Measurements from ENCODE around the gene BLVRB. TPM values are rescaled to one million over a fixed set of nuclear protein-coding genes. Genes with fewer than 3 reads are reported as not detected.
A peak's percentile ranks its signal among the peaks of the same experiment; 100 is the strongest.

Gene BLVRB
- total RNA-seq, 1 donor from 2014 or later: 295 TPM

- H3K36me3 ChIP-seq: peaks cover 32 to 53% of the 10 kb centered on the region in 2 donors
Measured at GRCh38 chr19:40444825-40445312, 20.7 kb downstream of the BLVRB start.

GRCh38 chr19:40444000-40444824 lies 21.3 kb downstream of the BLVRB start, which contains the start of gene SERTAD3:
TSS of gene SERTAD3 (minus strand) at chr19:40444335. CDS start at chr19:40442080, 2,255 bp downstream.
- Histone ChIP-seq H3K4me1 (peaks cover 3 to 13% of the 10 kb centered on the region in 2 donors), H3K4me3 (peak within 1 kb of the TSS; percentile 93 to 96), H3K27ac (peak within 1 kb of the TSS; percentile 96 to 97), H3K36me3 (peaks cover 28 to 51% of the 10 kb centered on the region in 2 donors), H3K9me3 (no peaks in the 10 kb centered on the region), H3K27me3 (no peaks in the 10 kb centered on the region)
- intact Hi-C loops (cut with DNase I): loop anchor here (1.0 to 5.0 kb wide), 8 partner anchors 10 to 246 kb away; partner anchors contain the start of genes BLVRB, C19orf47, LTBP4 and NUMBL
- peak; percentile 92 to 99 for DNase-seq (ENCODE audit: low spot score in 2 of 2)
- TF ChIP-seq CTCF (IDR thresholded peaks at IDR 0.05): no peak

More at GRCh38 chr19:40444825-40445312, 20.7 kb downstream of the BLVRB start:
- intact Hi-C loops (cut with DNase I): loop anchor here (1.0 to 5.0 kb wide), 6 partner anchors 20 to 157 kb away; partner anchors contain the start of genes BLVRB, C19orf47, LTBP4 and PLD3
- H3K27ac ChIP-seq: peak overlapping the region; percentile 96 to 97
- H3K4me3 ChIP-seq: peak overlapping the region; percentile 93 to 96
- TF ChIP-seq CTCF (IDR thresholded peaks at IDR 0.05): peak in 1 of 3 experiments; percentile 44
- peaks cover 3 to 13% of the 10 kb centered on the region in 2 donors for H3K4me1 ChIP-seq
- no peaks in the 10 kb centered on the region for H3K27me3 ChIP-seq
- DNase-seq (ENCODE audit: low spot score in 2 of 2): no peak
- H3K9me3 ChIP-seq: no peaks in the 10 kb centered on the region

- Histone ChIP-seq H3K4me1 (peaks cover 3 to 13% of the 10 kb centered on the region in 2 donors), H3K27ac (peak overlapping the region; percentile 96 to 97), H3K27me3 (no peaks in the 10 kb centered on the region), H3K9me3 (no peaks in the 10 kb centered on the region), H3K4me3 (peak overlapping the region; percentile 93 to 96), H3K36me3 (peaks cover 25 to 43% of the 10 kb centered on the region in 2 donors)
- no peak for TF ChIP-seq CTCF (IDR thresholded peaks at IDR 0.05)
- intact Hi-C loops (cut with DNase I): loop anchor here (1.0 to 5.0 kb wide), 3 partner anchors 9 to 247 kb away; partner anchors contain the start of genes LTBP4 and NUMBL
- peak; percentile 100 for DNase-seq (ENCODE audit: low spot score in 2 of 2)
Measured at GRCh38 chr19:40443131-40443999, 22.2 kb downstream of the BLVRB start.

GRCh38 chr19:40442328-40443130 lies 23.0 kb downstream of the BLVRB start:
- peak overlapping the region; percentile 62 to 63 for H3K27ac ChIP-seq
- H3K36me3 ChIP-seq: peaks cover 18 to 35% of the 10 kb centered on the region in 2 donors
- H3K27me3 ChIP-seq: no peaks in the 10 kb centered on the region
- DNase-seq (ENCODE audit: low spot score in 2 of 2): no peak
- intact Hi-C loops (cut with DNase I): loop anchor here (1.0 to 5.0 kb wide), 3 partner anchors 8 to 248 kb away; partner anchors contain the start of genes LTBP4 and NUMBL
- peak overlapping the region; percentile 60 to 96 for H3K4me3 ChIP-seq
- no peaks in the 10 kb centered on the region for H3K9me3 ChIP-seq
- no peak for TF ChIP-seq CTCF (IDR thresholded peaks at IDR 0.05)
- H3K4me1 ChIP-seq: peaks cover 3 to 13% of the 10 kb centered on the region in 2 donors
